Astrocyte (in vitro differentiated cells and primary cell): ENCODE data around the gene ITGA8.

Experiments used
- CTCF ChIP-seq: IDR thresholded peaks from 2 replicates; pipeline ENCODE4 v1.5.1; 2011; ENCODE audit warnings: low read depth, mild to moderate bottlenecking, inconsistent platforms, low read length, moderate library complexity; ENCODE audit not compliant: insufficient read depth
- EZH2 ChIP-seq: IDR thresholded peaks from 2 replicates; pipeline ENCODE4 v1.6.1; 2012; ENCODE audit warnings: mild to moderate bottlenecking, low read length, inconsistent platforms; ENCODE audit not compliant: insufficient read depth

GRCh38 chr10:15526754-15527153 lies 193.0 kb downstream of the ITGA8 start:
- TF ChIP-seq CTCF = no peak
- TF ChIP-seq EZH2 = no peak
